Central memory CD4-positive, alpha-beta T cell (primary cell): Measurements from ENCODE around the gene C2CD5.
"Not testable (repeated sequence)": the region's sequence is repeated elsewhere in the genome, so short reads cannot be mapped to it uniquely, and the experiment has no call there.

ENCODE experiments used
- DNase-seq: peaks from one replicate; pipeline ENCODE4 v3.0.0; 2022
- total RNA-seq, 3 experiments: gene quantifications; one replicate each; lab custom pipeline; 2026; lab: John Stamatoyannopoulos, UW

C2CD5 gene
- 50.8 to 102 (median 99.9) reads per million in 3 experiments for total RNA-seq

GRCh38 chr12:22544038-22544979 lies at the start of gene C2CD5:
TSS of gene C2CD5 (minus strand) at chr12:22544542. CDS start at chr12:22544150, 392 bp downstream.
- DNase-seq, result peak; percentile 95

DNA sequence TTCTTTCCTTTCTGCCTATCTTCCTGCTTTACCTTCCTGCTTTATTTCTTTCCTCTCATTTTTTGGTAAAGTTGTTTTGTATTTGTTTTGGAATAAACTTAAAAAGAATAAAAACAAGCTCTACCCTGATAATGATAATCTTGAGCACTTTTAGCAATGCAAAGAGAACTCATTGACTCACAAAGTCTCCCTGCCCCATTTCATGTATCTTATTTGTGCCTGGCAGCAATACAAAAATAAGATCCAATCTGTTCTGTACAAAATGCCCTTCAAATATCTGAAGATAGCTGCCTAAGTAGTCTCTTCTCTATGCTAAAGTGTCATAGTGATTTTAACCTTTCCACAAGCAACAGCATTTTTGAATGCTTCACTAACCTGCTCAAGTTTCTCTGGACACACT lies 49.5 kb upstream of the C2CD5 start:
- DNase-seq, result no peak

GRCh38 chr12:22588817-22589216 lies 44.5 kb upstream of the C2CD5 start:
- DNase-seq, result no peak

DNA sequence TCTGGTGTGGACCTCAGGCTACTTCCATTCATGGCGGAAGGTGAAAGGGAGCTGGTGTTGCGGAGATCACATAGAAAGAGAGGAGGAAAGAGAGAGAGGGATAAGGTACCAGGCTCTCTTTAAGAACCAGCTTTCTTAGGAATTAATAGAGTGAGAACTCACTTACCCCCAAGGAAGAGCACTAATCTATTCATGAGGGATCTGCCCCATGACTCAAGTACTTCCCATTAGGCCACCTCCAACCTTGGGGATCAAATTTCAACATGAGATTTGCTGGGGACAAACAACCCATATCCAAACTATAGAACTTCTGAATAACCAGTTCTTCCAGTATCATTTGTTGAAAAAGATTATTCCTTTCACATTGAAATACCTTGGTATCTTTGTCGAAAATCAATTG lies 34.0 kb upstream of the C2CD5 start:
- no peak for DNase-seq

DNA sequence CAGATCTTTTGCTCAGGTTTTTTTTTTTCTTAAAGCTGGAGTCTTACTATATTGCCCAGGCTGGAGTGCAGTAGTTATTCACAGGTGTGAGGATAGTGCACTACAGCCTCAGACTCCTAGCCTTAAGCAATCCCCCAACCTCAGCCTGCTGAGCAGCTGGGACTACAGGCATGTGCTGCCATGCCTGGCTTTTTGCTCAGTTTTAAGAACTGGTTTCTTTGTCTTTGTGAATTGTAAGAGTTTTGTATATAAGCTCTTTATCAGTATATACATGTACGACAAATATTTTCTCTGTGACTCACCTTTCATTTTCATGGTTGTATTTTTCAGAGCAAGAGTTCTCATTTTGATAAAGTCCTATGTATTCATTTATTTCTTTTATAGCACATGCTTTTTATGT lies 33.3 kb upstream of the C2CD5 start:
- no peak for DNase-seq

- DNase-seq, result no peak
Measured at GRCh38 chr12:22576473-22576872, 32.1 kb upstream of the C2CD5 start.

GRCh38 chr12:22576065-22576464 lies 31.7 kb upstream of the C2CD5 start:
- DNase-seq, result no peak

DNA sequence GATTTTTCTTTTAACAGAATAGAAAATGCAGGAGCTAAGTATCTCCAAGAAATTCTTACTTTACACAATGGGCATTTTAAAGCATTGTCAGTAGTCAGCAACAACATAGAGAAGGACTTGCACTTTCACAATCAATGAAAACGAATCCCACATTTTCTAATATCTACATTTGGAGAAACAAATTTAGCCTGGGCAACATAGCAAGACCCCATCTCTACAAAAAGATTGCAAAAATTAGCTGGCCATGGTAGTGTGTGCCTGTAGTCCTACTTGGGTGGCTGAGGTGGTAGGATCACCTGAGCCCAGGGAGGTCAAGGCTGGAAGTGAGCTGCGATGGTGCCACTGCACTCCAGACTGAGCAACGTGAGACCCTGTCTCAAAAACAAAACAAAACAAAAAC lies 30.6 kb upstream of the C2CD5 start:
- DNase-seq, result no peak

DNA sequence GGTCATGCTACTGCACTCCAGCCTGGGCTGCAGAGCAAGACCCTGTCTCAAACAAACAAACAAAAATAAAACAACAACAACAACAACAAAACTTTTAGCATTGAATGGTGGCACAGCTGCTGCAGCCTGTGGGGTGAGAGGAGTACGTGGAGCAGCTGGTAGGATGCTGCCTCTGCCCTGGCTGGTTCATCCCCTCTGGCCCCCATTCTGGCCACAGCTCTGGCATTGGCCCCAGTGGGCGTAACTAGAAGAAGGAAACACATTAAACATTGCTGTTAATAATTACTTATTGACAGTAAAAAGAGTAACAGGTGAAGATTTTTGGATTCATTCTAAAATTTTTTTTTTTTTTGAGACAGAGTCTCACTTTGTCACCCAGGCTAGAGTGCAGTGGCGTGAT lies 28.8 kb upstream of the C2CD5 start:
- no peak for DNase-seq

- DNase-seq, result no peak
Measured at GRCh38 chr12:22569253-22569652, 24.9 kb upstream of the C2CD5 start.

GRCh38 chr12:22562036-22563028 lies 18.0 kb upstream of the C2CD5 start:
- DNase-seq, result no peak

- not testable (repeated sequence) for DNase-seq
Measured at GRCh38 chr12:22554750-22555149, 10.4 kb upstream of the C2CD5 start.

DNA sequence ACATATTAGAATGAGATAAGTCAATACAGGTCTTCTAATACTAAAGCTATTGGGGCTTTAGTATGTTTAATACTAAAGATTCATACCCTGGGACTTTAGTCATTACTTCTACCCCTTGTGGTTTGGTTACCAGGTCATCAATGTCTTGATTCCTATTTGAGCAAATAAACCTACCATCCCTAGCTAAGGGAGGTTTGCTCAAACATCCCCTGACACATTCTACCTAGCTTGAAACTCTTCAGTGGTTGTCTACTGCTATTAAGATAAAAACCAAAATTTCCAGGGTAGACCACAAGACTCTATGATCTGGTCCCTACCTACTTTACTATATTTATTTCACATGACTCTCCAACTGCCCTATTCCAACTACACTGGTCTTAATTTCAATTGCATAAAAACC lies 7.3 kb upstream of the C2CD5 start:
- no peak for DNase-seq

DNA sequence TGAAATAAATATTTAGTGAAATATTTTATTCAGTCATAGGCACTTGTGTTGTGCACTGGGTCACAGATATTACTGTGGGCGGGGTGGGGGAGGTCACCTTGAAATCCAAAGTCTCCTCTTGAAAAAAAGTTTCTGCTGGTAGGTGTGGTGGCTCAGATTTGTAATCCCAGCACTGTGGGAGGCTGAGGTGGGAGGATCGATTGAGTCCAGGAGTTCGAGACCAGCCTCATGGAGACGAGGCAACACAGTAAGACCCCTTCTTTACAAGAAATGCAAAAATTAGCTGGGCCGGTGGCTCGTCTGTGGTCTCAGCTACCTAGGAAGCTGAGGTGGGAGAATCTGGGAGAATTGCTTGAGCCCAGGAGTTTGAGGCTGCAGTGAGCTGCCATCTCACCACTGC lies 913 bp upstream of the C2CD5 start:
- DNase-seq, result no peak

- DNase-seq, result peak; percentile 47
Measured at GRCh38 chr12:22543246-22544037, 900 bp downstream of the C2CD5 start.

DNA sequence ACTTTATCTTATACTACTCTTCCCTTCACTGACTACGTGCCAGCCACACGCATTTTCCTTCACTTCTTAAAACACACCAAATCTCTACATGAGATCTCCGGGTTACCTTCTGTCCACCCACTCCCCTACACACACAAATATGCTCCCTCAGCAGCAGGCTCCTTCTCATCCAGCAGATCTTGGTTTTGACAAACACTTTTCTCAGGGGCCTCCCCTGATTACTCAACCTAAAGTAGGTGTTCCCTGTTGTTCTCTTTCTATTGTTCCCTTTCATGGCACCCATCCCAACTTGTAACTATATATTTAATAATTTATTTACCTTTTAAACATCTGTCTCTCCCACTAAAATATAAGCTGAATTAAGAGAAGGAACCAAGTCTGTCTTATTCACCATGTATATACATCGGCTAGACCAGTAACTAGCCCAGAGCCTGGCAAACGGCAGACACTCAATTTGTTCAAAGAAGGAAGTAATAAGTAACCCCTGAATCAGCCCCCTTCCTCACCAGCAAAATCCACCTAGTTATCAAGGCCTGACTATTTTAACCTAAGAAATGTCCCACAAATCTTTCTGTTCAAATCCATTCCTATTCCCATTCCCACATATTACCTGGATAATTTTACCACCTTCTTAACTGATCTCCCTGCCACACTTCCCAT lies 2.7 kb downstream of the C2CD5 start:
- no peak for DNase-seq

GRCh38 chr12:22539055-22539454 lies 5.3 kb downstream of the C2CD5 start:
- DNase-seq, result no peak

GRCh38 chr12:22538311-22538710 lies 6.0 kb downstream of the C2CD5 start:
- DNase-seq, result no peak

- DNase-seq, result no peak
Measured at GRCh38 chr12:22536971-22537544, 7.3 kb downstream of the C2CD5 start.

DNA sequence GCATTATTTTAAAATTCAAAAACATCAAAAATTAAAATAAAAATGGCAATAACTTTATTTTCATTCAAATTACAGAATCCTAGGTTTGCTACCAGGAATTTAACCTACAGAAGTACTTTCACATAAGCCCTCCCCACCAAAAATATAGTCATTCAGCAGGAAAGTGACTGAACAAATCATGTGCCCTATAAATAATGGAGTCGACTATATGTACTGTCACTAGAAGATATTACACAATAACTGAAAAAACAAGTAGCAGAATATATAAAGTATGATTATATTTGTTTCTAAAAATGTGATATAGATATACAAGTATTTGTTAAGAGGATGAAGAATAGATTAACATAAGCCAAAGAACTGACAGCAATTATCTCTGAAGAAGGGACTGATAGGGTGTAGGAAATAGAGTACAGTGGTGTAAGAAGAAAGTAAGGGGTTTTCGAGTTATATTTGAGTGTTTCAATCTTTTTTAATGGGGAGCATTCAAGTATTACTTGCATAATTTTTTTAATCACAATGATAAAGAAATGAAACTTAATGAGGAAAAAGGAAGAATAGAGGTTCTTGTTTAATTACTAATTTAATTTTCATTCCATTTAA lies 7.9 kb downstream of the C2CD5 start:
- no peak for DNase-seq

GRCh38 chr12:22535478-22535877 lies 8.9 kb downstream of the C2CD5 start:
- DNase-seq, result peak; percentile 40
